Osteocyte (in vitro differentiated cells): ENCODE results near the gene ITGB4. TPM values are rescaled to one million over a fixed set of nuclear protein-coding genes. Genes with fewer than 3 reads are reported as not detected.

Experiments
- DNase-seq: peaks from one replicate; pipeline ENCODE4 v3.0.0; 2021; ENCODE audit warnings: mixed read lengths; ENCODE audit not compliant: unreplicated experiment; ENCODE audit errors: extremely low spot score
- H3K27ac Mint-ChIP-seq: one replicate; pipeline ENCODE4 v1.8.0; 2021; ENCODE audit warnings: mild to moderate bottlenecking, mixed read lengths; ENCODE audit not compliant: unreplicated experiment
- H3K27me3 Mint-ChIP-seq: one replicate; pipeline ENCODE4 v1.8.0; 2021; ENCODE audit warnings: mixed read lengths; ENCODE audit not compliant: unreplicated experiment
- H3K36me3 Mint-ChIP-seq: one replicate; pipeline ENCODE4 v1.8.0; 2021; ENCODE audit warnings: mixed read lengths; ENCODE audit not compliant: unreplicated experiment
- H3K4me1 Mint-ChIP-seq: one replicate; pipeline ENCODE4 v1.8.0; 2021; ENCODE audit warnings: mixed read lengths; ENCODE audit not compliant: unreplicated experiment
- H3K4me3 Mint-ChIP-seq: one replicate; pipeline ENCODE4 v1.8.0; 2021; ENCODE audit warnings: mild to moderate bottlenecking, moderate library complexity, mixed read lengths; ENCODE audit not compliant: unreplicated experiment
- H3K9me3 Mint-ChIP-seq: one replicate; pipeline ENCODE4 v1.8.0; 2021; ENCODE audit warnings: mixed read lengths; ENCODE audit not compliant: unreplicated experiment
- total RNA-seq: library from RNA; stranded (reverse); gene quantifications from 2 replicates; pipeline ENCODE4 v1.2.1, GENCODE V29; 2021
- TF ChIP-seq, protein P1 (sequence below): fragments of 200-600 bp; sonication (generic); IDR thresholded peaks from 2 replicates; pipeline ENCODE4 v1.5.0; 2021; ENCODE audit warnings: antibody characterized with exemption, mild to moderate bottlenecking, moderate library complexity

ITGB4 gene
- total RNA-seq, 1 donor from 2014 or later = 460 TPM

DNA sequence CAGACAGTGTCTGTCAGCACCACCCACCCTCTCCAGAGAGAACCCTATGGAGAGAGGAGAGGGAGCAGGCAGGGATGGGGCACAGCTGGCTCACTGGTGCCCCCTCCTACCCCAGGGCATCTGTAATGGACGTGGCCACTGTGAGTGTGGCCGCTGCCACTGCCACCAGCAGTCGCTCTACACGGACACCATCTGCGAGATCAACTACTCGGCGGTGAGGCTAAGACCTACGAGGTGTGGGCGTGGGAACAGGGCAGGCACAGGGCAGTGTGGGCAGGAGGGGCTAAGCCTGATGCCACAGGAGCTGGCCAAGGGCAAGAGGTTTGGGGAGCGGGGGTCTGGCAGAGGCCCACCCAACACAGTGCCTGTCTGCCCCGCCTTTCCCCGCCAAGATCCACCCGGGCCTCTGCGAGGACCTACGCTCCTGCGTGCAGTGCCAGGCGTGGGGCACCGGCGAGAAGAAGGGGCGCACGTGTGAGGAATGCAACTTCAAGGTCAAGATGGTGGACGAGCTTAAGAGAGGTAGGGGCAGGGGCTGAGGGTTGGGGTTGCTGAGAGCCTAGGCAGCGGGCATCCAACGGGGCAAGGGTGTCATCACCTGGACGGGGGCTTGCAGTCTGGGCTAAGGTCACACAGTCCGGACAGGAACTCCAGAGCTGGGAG, 15.0 kb downstream of the ITGB4 start:
- Mint-ChIP-seq H3K36me3 (peaks cover 59% of the 10 kb centered on the region), H3K27ac (no peak overlapping the region), H3K4me3 (no peak overlapping the region), H3K4me1 (peaks cover 8% of the 10 kb centered on the region), H3K27me3 (no peaks in the 10 kb centered on the region), H3K9me3 (no peaks in the 10 kb centered on the region)
- TF ChIP-seq, protein P1, sequence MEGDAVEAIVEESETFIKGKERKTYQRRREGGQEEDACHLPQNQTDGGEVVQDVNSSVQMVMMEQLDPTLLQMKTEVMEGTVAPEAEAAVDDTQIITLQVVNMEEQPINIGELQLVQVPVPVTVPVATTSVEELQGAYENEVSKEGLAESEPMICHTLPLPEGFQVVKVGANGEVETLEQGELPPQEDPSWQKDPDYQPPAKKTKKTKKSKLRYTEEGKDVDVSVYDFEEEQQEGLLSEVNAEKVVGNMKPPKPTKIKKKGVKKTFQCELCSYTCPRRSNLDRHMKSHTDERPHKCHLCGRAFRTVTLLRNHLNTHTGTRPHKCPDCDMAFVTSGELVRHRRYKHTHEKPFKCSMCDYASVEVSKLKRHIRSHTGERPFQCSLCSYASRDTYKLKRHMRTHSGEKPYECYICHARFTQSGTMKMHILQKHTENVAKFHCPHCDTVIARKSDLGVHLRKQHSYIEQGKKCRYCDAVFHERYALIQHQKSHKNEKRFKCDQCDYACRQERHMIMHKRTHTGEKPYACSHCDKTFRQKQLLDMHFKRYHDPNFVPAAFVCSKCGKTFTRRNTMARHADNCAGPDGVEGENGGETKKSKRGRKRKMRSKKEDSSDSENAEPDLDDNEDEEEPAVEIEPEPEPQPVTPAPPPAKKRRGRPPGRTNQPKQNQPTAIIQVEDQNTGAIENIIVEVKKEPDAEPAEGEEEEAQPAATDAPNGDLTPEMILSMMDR = no peak
- DNase-seq = no peak

DNA sequence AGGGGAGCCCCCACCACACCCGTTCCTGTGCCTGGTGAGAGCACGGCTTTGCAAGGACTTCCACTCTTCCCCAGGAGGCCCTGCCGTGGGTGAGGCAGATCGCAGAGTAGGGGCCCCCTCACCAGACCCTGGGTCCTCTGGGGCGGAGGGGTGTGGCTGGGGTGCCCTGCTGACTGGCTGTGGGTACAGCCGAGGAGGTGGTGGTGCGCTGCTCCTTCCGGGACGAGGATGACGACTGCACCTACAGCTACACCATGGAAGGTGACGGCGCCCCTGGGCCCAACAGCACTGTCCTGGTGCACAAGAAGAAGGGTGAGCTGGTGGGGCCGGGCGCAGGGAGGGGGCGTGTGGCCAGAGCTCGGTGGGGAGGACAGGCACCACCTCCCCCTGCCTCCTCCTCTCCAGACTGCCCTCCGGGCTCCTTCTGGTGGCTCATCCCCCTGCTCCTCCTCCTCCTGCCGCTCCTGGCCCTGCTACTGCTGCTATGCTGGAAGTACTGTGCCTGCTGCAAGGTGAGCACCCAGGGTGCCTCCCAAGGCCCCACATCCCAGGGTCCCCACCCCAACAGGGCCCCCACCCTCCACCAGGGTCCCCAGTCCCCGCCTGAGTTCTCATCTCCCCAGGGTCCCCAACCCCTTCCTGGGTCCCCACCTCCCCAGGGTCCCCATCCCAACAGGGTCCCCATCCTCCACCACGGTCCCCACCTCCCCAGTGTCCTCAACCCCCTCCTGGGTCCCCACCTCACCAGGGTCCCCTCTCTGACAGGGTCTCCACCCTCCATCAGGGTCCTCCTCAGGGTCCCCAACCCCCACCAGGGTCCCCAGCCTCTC, 16.1 kb downstream of the ITGB4 start:
- Mint-ChIP-seq H3K4me3 (no peak overlapping the region), H3K27me3 (no peaks in the 10 kb centered on the region), H3K27ac (no peak overlapping the region), H3K4me1 (peaks cover 8% of the 10 kb centered on the region), H3K36me3 (peaks cover 49% of the 10 kb centered on the region), H3K9me3 (no peaks in the 10 kb centered on the region)
- TF ChIP-seq, protein P1 = no peak
- no peak for DNase-seq

DNA sequence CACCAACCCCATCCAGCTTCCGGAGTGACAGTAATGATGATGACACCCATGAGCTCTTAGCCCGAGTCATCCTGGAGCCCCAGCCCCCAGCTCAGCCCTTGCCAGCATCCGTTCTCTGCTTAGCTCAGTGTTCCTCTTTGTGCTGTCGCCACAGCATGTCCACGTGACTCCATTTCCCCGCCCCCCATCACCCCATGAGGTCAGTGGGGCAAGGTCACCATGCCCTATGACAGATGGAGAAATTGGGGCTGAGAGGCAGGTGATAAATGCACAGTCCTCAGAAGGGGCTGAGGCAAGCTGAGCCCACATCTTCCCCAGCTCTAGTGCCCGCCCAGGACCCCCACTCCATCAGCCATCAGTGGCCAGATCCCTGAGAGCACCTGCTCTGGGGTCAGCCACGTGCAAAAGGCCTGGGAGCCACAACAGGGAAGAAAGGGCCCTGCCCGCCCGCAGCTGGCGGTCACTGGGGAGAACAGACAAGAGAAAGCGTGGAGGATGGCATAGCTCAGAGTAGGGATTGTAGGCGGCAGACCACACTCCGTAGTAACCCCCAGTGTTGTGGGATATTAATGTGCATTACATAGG, 17.1 kb downstream of the ITGB4 start:
- Mint-ChIP-seq H3K4me3 (no peak overlapping the region), H3K9me3 (no peaks in the 10 kb centered on the region), H3K27ac (no peak overlapping the region), H3K36me3 (peaks cover 48% of the 10 kb centered on the region), H3K4me1 (peaks cover 7% of the 10 kb centered on the region), H3K27me3 (no peaks in the 10 kb centered on the region)
- DNase-seq = no peak
- TF ChIP-seq, protein P1 = no peak

DNA sequence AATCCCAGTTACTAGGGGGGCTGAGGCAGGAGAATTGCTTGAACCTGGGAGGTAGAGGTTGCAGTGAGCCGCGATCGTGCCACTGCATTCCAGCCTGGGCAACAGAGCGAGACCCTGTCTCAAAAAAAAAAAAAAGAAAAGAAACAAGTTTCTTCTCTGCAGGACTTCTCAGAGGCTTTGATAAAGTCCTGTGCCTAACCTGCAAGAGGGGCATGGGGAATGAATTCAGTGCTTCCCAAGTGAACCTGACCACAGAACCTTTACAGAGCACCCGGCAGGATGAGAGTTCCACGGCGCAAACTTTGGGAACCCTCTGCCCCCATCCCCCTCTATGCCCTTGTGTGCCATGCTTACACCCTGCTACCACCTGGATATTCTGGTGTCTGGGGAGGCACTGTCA, 17.9 kb downstream of the ITGB4 start:
- H3K27me3 Mint-ChIP-seq = no peaks in the 10 kb centered on the region
- H3K27ac Mint-ChIP-seq = no peak overlapping the region
- H3K36me3 Mint-ChIP-seq = peaks cover 41% of the 10 kb centered on the region
- peaks cover 5% of the 10 kb centered on the region for H3K4me1 Mint-ChIP-seq
- TF ChIP-seq, protein P1 = no peak
- H3K9me3 Mint-ChIP-seq = no peaks in the 10 kb centered on the region
- no peak for DNase-seq
- H3K4me3 Mint-ChIP-seq = no peak overlapping the region

DNA sequence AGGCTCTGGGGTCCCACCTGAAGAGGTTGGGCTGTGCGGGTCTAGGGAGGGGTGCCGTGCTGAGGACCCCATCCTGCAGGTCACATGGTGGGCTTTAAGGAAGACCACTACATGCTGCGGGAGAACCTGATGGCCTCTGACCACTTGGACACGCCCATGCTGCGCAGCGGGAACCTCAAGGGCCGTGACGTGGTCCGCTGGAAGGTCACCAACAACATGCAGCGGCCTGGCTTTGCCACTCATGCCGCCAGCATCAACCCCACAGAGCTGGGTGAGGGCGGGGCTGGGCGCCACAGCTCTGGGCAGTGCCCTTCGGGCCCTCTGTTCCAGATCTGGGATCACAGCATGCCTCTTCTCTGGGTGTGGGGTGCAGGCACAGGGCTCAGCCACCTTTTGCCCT, 18.5 kb downstream of the ITGB4 start:
- no peak for DNase-seq
- no peak overlapping the region for H3K4me3 Mint-ChIP-seq
- H3K36me3 Mint-ChIP-seq = peaks cover 38% of the 10 kb centered on the region
- H3K27me3 Mint-ChIP-seq = no peaks in the 10 kb centered on the region
- TF ChIP-seq, protein P1 = no peak
- H3K27ac Mint-ChIP-seq = no peak overlapping the region
- H3K4me1 Mint-ChIP-seq = no peaks in the 10 kb centered on the region
- H3K9me3 Mint-ChIP-seq = no peaks in the 10 kb centered on the region
